SK-N-SH (cell line): ENCODE results near the gene ZNRD2.

Source experiments
- EP300 ChIP-seq, 2 experiments: IDR thresholded peaks; 2 replicates each; pipeline versions ENCODE4 v1.4.0 to v1.6.1; 2012; ENCODE audit warnings: borderline replicate concordance in 1 of 2, low read depth in 1 of 2, low read length in 1 of 2
- REST ChIP-seq: IDR thresholded peaks from 2 replicates; pipeline ENCODE4 v1.6.1; 2012; ENCODE audit warnings: mild to moderate bottlenecking, low read depth, low read length, moderate library complexity

- TF ChIP-seq REST: no peak
- no peak for TF ChIP-seq EP300 (IDR thresholded peaks at IDR 0.05; ENCODE audit: borderline replicate concordance in 1 of 2, low read depth in 1 of 2, low read length in 1 of 2)
Measured at GRCh38 chr11:65604258-65604657, 34.0 kb downstream of the ZNRD2 start.
